HK-2 (cell line): Measurements from ENCODE around the gene LEMD2.

Experiments
- DNase-seq: peaks from one replicate; pipeline ENCODE4 v3.0.0-alpha.2; 2018; ENCODE audit not compliant: unreplicated experiment

The LEMD2 gene

DNA sequence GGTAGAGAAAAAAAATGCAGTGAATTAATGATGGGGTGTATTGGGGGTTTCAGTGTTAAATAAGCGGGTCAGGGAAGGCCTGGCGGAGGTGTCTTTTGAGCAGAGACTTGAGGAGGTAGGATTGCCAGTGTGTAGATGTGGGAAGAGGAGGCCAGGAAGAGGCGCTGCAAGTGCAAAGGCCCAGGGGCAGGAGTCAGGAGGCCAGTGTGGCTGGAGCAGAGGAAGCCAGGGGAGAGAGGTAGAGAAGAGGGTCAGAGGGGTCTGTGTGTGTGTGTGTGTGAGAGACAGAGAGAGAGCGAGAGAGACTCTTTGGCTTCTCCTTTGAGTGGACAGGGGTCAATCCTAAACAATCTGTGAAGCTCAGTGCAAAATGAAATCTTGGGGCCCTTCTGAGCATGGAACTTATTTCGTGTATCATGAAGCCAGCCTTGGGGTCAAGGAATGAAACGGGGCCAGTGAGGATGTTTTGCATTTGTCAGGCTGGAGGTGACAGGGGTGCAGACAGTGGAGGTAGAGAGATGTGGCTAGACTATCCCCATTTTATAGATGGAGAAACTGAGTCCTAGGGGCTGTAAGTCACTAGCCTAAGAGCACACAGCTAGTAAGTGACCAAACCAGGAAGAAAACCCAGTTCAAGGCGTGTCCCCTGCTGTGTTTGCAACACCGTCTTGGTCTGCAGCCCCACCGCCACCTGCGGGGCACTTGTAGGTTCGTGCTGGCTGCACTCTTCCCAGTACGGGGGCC is 32.5 kb downstream of the LEMD2 start:
- no peak for DNase-seq

DNA sequence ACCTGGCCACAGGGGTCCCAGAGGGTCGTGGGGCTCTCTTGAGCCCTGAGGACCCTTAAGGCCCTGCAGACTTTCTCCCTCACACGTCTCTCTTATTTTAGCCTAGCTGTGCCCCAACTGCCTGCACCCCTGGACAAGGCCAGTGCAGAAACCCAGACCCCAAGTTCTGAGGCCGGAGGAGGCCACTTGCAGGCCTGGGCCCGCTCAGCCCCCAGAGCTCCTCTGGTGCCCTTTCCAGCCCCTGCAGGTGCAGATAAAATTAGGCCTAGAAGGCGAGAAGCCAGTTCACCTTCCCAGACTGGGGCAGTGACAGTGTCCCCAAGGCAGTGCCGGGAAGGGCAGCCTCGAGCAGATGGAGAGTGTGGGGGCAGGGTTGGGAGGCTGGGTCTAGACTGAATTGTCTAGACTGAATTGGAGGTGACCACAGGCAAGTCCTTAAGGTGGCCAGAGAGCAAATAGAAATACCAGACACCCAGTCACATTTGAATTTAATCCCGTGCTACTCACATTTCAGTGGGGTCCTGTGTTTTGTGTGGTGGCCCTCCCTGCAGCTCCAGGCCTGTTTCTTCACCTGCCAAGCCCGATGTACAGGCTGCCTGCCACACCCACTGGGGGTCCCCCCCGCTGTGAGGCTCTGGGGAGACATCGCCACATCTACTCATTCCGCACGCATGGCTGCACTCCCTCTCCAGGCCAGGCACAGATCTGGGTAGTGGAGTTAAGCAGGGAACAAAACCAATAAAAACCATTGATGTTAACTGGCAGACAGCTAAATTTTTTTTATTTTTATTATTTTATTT is 33.7 kb downstream of the LEMD2 start:
- peak; percentile 29 for DNase-seq

DNA sequence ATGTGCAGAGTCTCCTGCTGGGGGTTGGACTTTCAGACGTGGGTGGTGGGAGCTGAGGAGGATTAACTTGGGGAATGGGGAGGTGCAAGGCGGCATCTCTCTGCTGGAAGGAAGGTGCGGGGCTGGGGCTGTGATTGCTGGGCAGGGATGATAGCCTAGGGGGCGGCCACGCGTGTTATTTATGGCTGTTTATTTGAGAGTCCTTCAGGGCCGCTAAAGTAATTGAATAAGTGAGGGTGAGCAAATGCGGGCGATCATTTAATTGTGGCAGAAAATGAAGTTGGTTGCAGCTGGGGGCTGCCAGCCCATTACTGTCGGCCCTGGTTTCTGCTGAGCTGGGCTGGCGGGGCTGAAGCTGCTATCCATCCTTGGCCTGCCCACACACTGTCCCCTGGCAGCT is 34.7 kb downstream of the LEMD2 start:
- no peak for DNase-seq

DNA sequence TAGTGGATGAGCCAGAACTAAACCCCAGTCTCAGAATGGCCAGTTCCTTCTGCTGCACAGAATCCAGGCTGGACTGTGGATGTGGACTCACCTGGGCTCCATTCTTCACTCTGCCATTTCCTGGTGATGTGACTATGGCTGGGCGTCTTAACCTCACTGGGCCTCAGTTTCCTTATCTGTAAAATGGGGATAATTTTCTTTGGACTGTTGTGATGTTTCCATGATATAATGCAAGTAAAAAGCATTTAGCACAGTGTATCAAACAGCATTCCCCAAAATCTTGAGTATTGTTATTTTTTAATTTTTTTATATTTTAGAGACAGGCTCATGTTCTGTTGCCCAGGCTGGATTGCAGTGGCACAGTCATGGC is 36.3 kb downstream of the LEMD2 start:
- DNase-seq, result no peak

DNA sequence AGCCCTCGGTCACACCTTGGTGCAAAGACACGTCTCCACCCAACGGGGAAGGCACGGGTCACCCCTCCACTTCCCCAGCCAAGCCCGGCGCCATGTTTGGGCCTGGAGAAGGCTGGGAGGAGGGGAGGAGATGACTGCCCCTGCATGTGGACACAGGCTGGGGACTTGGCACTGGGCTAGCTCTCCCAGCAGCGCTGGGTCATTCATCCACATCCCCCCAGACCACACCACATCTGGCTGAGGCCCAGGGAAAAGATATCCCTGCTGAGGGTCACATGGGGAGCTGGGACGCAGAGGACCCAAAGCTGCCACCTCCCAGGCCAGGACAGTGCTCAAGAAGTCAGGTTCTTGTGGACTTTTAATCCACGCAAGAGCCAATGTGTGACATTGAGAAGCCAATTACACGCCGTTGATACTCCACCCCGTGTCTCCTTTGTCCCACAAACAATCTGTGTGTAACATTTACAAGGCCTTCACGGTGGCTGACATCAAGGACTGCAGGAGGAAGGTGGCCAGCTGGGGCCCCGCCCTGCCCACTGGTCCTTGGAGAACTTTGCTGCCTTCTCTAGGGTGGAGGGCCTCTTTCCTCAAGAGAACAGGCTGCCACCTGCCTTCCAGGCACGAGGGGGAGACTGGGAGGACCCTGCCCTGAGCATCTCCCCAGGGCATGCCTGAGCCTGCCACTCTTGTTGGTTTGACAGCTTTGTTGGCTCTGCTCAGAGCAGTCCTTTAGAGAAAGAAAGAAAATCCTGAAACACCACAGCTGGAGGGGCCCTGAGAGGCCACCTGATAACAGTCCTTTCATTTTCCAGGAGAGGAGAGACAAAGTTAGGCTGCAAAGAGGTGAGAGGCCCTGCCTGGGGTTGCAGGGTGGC is 36.9 kb downstream of the LEMD2 start:
- no peak for DNase-seq

DNA sequence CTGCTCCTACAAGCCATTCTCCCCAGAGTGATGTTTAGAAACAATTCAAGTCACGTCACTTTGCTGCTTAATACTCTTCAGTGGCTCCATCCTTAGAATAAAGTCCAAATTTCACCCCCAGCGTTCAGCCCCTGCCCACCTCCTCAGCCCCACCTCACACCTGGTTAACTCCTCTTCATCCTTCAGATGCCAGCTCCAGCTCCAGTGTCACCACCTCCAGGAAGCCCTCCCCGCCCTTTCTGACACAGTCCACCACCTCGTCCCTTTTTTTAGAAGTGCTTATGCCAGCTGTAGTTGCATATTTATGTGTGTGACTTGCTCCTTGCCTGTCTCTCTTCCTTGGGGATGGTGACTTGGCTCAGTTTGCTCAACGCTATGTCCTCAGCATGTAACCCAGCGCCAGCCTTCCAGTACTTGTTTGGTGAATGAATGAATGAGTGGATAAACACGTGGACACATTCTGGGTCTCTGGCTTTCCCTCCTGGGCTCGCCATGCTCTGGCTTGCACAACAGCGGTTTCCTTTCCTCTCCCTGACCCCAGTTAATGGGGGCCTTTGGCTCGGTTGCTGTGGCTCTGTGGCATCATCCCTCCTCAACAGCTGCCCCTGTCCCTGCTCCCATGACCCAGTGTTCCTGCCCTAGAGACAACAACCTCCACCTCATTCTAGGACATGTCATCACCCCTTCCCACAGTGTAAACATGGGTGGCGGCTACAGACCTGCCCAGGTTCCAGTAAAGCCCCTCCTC is 38.5 kb downstream of the LEMD2 start:
- no peak for DNase-seq

DNA sequence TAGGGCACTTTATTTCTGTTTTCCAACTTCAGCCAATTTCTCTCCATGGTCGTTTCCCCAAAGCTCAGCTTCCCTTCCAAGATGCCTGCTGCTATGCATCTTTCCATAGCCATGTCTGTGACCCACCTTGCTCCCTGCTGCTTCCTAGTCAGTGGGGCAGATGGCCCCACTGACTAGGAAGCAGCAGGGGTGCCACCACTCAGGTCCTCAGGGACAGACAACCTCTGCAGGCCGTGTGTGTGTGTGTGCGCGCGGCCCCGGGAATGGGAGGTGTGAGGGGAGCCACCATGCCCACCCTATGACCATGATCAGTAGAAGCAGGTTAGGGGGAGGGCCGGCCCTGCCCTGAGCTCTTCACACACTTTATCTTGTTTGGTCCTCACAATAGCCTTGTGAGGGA is 39.5 kb downstream of the LEMD2 start:
- no peak for DNase-seq

DNA sequence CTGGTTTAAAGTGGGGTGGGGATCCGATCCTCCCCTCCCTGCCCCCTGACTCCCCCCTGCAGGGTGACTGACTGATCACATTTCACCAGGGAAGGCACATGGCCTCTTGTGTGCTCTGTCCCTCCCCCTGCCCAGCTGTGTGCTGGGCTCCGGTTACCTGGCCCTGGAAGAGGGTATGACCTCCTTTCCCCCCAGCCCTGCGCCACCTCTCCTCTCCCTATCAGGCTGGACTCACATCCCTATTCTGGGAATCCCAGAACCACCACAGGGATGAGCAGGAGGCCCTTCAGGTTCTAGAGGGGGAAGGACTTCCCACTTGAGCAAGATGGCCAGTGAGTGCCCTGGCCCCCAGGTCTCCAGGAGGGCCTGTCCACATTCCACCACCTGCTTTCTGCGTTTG is 40.1 kb downstream of the LEMD2 start:
- DNase-seq, result no peak

DNA sequence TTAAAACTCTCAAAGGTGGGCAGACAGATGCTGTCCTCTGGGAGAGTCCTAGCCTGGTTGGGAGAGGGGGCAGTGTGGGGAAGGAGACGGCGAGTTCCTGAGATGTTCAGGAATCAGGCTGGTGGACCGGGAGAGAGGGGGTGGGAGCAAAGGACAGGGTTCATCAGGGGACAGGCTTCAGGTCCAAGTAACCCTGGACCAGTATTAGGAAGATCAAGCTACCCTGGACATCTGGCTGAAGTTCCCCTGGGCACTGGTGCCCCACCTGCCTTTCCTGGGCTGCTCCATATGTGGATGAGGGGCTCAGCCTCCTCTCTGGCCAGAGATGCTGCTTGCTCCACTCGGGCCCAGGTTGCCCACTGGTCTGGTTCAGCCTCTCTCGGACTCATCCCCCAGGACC is 41.1 kb downstream of the LEMD2 start:
- DNase-seq, result no peak

DNA sequence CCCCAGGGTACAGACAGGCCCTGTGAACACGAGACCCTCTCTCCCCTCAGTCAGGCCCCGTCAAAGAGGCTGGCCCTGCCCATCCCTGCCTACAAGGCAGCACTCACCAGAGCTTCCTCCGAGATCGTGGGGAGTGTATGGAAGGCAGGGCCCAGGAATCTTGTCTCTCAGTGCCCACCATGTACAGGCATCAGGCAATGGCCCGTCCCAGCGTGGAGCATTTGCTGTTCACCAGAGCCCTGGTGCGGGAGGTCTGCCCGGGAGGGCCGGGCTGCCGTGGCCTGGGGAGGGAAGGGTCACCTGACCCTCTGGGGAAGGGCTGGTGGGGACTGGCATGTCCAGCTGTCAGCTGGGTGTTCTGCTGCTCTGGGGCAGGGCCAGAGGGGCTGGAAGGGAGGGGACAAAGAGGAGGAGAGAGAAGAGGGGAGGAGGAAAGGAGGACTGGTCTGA is 42.3 kb downstream of the LEMD2 start, which contains the start of gene IP6K3:
TSS of gene IP6K3 (minus strand) at position 255 of the 450 bp plus-strand sequence. CDS start 11,429 bp downstream, outside the sequence.
- peak; percentile 43 for DNase-seq

DNA sequence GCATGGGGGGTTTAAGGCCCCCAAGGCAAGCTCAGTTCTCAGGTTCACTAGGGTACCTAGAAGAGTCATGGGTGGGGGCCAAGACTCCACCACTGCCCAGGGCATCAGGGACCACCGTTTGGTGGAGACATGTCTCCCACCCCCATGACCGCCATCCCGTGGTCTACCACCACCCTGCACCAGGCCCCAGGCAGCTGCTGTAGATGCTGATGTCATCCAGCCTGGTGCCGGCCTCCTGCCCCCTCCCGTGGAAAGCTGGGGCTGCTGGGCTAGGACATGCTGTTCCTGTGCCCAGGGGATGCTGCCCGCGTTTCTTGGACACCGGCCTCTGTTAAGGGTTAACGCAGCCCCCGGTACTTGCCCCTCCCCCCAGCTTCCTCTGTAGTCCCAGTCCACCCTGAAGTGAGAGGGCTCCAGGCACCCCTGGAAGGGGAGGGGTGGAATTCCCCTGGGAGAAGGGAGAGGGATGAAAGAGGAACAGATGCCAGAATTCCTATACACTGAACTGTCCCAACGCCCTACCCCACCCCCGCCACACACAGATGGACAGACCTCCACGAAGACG is 42.8 kb downstream of the LEMD2 start:
- peak; percentile 72 for DNase-seq

DNA sequence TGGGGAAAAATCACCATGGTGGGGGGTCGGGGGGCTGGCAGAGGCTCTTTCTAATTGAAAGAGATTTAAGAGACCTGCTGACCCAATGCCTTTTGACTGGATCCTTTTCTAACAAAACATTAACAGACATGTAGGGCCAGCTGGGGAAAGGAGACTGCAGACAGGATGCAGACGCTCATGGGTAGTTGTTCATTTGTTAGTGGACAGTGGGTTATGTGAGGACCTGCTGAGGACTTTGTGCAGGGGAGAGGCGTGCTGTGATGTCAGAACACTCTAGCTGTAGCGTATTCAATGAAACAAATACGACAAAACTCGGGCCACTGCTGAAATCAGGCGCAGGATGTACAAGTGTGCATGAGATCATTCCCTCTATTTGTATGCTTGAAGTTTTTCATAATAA is 43.4 kb downstream of the LEMD2 start:
- peak; percentile 44 for DNase-seq

DNA sequence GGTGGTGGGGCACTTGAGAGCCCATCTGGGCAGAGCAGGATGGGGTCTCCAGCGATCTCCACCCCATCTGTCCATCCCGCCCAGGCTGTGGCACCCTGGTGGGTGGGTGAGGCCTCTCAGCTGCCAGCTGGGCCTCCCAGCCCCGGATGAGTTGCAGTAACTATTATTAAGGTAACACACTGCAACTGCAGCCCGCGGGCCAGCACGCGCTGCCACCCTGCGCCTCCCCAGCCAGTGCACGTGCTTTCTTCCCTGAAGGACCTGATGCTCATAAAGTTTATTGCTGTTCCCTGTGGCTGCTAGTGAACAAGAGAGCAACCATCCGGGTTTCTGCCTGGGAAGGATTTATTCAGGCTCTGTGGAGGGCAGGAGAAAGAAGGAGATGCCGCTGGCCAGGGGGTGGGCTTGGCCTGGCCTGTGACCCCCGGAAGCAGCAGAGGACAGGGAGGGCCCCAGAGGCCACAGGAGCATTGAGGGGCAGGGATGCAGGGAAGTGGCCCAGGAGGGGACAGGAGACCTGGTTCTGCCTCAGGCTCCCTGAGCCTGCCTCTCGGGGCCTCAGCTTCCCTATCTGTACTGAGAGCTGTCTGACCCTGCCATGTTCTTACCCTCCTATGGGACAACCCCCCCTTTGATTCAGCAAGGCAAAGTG is 43.9 kb downstream of the LEMD2 start:
- DNase-seq, result peak; percentile 29

DNA sequence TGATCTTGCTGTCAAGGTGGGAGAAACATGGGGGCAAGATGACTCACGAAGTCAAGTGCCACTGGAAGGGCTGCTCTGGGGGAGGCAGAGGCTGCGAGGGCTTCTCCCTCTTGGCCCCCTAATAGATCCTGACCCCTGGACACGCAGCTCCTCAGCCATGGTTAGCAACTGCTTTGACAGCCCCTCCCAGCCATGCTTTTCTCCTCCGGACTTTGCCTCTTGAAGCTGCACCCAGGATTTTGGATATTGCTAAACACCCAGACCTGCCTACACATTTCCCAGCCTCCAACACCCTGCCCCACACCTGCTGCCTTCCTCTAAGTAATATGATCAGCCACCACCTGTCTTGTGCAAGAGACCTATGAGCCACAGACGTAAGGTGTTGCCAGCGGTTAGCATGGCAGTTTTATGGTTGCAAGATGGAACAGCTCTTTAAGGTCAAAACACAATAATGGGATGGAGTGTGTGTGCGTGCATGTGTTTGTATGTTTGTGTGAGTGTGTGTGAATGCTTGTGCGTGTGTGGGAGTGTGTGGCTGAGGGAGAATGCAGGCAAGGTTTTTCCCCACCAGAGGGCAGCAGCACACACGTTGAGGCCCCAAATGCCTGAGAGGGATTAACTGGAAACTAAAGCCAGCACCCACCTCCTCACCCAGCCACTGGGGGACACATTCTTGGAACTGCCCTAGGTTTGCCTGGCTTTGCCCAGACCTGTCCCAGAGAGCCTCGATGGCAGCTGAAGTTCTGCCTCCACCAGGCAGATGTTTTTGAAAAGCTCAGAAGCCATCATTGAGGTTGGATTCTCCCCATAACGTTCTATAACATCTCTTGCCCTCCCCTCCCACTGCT is 44.7 kb downstream of the LEMD2 start:
- DNase-seq, result peak; percentile 70

DNA sequence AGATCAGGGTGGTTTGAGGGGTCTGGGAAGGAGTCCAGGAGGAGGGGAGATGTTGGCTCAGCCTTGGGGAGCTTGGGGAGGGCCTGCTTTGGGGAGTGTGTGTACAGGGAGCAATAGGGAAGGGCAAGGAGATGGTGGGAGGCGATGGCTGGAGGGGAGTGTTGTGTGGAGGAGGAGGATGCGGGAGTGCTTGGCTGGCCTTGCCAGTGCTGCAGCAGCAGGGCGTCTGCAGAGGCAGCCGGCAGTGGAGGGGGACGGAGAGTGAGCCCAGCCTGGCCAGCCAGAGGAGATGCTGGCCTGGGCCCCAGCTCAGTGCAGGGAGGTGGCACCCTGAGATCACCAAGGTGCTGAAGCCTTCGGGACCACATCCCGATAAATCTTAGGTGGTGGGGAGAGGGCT is 46.1 kb downstream of the LEMD2 start:
- no peak for DNase-seq

DNA sequence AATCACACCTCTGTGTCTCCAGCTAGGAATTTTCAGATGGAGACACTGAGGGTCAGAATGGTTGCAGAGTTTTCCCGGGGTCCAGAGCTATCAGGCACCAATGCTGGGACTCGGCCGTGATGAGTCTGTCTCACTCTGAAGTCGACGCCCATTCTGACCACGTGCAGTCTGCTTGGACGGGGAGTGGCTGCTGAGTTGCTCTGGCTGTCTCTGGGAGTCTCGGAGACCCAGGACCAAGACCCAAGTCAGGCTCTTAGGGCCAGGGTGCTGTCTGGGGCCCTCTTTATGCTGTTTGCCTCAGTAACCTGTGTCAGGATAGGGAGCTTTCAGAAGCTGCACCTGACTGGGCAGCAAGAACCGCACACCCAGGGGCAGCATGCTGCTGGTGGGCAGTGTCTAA is 46.8 kb downstream of the LEMD2 start:
- no peak for DNase-seq

DNA sequence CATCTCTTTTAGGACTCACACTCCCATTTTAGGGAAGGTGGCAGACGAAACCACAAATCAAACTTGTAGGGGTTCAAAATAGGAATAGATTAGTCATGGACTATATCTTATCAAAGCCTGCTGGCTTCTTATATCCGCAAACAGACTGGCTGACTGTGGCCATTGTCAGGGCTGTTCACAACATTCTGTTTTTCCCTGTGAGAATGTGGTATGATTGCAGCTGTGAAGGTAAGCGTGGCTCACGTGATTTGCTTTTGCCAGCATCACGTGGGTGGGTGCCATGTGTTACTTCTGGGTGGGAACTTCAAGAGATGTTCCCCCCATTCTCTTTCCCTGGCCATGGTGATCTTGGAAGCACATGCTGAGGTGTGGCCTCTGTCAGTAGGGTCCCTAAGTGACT is 48.1 kb downstream of the LEMD2 start:
- no peak for DNase-seq

DNA sequence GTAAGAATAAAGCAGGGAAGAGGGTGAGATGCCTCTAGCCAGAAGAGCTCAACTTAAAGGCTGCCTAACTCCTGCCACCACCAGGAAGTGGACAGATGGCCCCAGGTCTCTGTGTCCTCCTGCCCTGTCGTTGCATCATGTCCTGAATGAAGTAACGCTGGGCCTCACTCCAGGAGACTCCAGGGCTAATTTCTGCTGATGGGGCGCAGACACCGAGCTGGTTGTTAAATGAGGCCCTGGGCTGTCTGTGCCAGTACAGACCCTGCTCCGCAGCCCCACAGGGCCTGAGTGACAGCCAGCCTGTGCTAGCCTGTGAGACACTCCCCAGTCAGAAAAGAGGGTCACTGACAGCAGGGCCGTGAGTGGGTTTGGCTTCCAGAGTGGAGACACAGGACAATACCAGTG is 48.7 kb downstream of the LEMD2 start:
- DNase-seq, result no peak

DNA sequence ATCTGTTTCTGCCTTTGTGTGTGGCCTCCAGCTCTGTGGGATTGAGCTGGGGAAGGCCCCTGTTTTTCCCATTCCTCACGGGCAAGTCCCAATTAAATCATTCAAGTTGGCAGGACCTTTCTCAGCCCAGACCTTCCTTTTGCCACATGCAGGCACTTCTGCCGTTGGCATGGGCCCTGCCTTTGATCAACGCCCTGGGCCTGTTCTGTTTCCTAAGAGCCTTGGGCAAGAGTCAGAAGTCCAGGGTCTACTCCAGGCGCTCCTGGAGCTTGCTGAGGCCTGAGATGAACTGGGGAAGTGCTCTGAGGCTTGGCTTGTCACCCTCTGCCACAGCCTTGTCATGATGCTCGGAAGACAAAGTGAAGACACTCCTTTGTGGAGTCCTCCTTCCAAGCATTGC is 49.4 kb downstream of the LEMD2 start:
- DNase-seq, result no peak

DNA sequence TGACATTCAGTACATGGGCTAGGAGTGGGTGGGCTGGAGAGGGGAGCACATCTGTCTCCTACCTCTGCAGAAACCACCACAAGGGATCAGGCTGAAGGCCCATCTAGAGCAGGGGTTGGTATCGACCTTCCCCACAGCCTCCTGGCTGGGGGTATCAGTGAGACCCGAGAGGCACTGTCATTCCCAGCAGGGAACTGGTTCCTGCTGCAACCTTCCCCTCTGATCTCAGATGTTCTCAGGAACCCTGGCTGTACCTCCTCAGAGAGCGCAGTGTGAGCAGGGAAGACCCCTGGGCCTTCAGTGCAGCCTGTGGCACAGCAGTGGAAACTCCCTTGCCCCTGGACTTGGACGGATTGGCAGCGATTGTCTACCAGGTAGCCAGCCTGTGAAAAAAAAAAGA is 50.1 kb downstream of the LEMD2 start:
- DNase-seq, result no peak
